ENCODE measurements around the gene CLSTN3. TPM values are rescaled to one million over a fixed set of nuclear protein-coding genes. Genes with fewer than 3 reads are reported as not detected.

The CLSTN3 gene
- total and polyA plus RNA-seq, 10 of the 15 experiments (the other 5 are each of a cell fraction or from before 2014, with no cell fraction given): 0.09 to 35.9 (median 11.3) TPM

DNA sequence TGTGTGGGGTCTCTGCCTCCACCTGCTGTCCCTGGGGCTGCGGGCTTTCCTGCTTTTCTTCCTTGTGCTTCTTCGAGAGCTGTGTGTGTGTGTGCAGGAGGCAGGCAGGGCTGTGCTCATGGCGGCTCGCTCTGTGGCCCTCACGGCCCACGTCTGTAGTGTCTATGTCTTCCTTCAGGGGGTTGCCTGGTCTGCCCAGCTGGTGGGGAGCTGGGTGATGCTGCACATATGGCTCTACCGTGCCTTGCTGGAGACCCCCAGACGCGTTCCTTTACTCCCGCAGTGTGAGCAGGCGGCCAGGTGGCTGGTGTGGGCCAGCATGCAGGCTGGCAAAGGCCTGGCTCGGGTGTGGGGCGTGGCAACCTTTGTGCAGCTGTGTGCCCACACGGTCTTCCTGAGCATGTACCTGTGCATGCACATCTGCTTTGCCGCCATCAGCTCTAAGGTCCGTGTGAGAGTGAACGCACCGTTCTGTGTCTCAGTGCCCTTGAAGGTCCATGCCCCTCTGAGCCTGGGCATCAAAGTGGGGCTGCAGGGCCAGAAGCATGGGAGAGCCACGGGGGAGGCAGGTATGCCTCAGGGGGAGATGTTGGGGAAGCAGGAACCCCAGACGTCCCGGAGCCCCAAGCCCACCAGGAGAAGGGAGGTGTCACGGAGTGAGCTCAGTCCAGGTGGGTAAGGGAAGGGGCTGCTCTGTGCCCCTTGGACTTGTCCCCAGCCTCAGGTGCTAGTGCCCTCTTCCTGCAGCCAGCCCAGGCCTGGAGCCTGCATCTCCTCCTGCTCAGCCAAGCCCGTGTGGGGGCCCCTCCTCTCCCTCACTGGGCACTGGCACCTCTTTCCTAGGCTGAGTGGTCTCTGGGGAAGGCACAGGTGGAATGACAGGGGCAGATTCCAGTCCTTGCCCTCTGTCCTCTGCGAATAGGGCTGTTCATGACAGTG is 26.4 kb downstream of the CLSTN3 start (continued):
- TF ChIP-seq, protein P1, sequence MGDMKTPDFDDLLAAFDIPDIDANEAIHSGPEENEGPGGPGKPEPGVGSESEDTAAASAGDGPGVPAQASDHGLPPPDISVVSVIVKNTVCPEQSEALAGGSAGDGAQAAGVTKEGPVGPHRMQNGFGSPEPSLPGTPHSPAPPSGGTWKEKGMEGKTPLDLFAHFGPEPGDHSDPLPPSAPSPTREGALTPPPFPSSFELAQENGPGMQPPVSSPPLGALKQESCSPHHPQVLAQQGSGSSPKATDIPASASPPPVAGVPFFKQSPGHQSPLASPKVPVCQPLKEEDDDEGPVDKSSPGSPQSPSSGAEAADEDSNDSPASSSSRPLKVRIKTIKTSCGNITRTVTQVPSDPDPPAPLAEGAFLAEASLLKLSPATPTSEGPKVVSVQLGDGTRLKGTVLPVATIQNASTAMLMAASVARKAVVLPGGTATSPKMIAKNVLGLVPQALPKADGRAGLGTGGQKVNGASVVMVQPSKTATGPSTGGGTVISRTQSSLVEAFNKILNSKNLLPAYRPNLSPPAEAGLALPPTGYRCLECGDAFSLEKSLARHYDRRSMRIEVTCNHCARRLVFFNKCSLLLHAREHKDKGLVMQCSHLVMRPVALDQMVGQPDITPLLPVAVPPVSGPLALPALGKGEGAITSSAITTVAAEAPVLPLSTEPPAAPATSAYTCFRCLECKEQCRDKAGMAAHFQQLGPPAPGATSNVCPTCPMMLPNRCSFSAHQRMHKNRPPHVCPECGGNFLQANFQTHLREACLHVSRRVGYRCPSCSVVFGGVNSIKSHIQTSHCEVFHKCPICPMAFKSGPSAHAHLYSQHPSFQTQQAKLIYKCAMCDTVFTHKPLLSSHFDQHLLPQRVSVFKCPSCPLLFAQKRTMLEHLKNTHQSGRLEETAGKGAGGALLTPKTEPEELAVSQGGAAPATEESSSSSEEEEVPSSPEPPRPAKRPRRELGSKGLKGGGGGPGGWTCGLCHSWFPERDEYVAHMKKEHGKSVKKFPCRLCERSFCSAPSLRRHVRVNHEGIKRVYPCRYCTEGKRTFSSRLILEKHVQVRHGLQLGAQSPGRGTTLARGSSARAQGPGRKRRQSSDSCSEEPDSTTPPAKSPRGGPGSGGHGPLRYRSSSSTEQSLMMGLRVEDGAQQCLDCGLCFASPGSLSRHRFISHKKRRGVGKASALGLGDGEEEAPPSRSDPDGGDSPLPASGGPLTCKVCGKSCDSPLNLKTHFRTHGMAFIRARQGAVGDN (IDR thresholded peaks at IDR 0.05): no peak
- TF ChIP-seq, protein P2, sequence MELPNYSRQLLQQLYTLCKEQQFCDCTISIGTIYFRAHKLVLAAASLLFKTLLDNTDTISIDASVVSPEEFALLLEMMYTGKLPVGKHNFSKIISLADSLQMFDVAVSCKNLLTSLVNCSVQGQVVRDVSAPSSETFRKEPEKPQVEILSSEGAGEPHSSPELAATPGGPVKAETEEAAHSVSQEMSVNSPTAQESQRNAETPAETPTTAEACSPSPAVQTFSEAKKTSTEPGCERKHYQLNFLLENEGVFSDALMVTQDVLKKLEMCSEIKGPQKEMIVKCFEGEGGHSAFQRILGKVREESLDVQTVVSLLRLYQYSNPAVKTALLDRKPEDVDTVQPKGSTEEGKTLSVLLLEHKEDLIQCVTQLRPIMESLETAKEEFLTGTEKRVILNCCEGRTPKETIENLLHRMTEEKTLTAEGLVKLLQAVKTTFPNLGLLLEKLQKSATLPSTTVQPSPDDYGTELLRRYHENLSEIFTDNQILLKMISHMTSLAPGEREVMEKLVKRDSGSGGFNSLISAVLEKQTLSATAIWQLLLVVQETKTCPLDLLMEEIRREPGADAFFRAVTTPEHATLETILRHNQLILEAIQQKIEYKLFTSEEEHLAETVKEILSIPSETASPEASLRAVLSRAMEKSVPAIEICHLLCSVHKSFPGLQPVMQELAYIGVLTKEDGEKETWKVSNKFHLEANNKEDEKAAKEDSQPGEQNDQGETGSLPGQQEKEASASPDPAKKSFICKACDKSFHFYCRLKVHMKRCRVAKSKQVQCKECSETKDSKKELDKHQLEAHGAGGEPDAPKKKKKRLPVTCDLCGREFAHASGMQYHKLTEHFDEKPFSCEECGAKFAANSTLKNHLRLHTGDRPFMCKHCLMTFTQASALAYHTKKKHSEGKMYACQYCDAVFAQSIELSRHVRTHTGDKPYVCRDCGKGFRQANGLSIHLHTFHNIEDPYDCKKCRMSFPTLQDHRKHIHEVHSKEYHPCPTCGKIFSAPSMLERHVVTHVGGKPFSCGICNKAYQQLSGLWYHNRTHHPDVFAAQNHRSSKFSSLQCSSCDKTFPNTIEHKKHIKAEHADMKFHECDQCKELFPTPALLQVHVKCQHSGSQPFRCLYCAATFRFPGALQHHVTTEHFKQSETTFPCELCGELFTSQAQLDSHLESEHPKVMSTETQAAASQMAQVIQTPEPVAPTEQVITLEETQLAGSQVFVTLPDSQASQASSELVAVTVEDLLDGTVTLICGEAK (IDR thresholded peaks at IDR 0.05; ENCODE audit: borderline replicate concordance): no peak
- TF ChIP-seq IKZF1 (conservative IDR thresholded peaks at IDR 0.05): no peak
- TF ChIP-seq CHD1 (IDR thresholded peaks at IDR 0.05; ENCODE audit: low read depth, low read length): no peak
- TF ChIP-seq, protein P3, sequence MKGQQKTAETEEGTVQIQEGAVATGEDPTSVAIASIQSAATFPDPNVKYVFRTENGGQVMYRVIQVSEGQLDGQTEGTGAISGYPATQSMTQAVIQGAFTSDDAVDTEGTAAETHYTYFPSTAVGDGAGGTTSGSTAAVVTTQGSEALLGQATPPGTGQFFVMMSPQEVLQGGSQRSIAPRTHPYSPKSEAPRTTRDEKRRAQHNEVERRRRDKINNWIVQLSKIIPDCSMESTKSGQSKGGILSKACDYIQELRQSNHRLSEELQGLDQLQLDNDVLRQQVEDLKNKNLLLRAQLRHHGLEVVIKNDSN (IDR thresholded peaks at IDR 0.05; ENCODE audit: borderline replicate concordance, extremely low read length, insufficient read depth, low read depth, low read length): no peak
- no peak for TF ChIP-seq TCF12 (IDR thresholded peaks at IDR 0.05; ENCODE audit: low read depth, low read length)
- no peak for TF ChIP-seq RB1 (IDR thresholded peaks at IDR 0.05; ENCODE audit: borderline replicate concordance)
- no peak for TF ChIP-seq BCL11A (IDR thresholded peaks at IDR 0.05; ENCODE audit: low read depth, low read length)
